A172 (cell line): ENCODE data around the gene RFNG. TPM values are rescaled to one million over a fixed set of nuclear protein-coding genes. Genes with fewer than 3 reads are reported as not detected.

Experiments
- DNase-seq: peaks from one replicate; pipeline ENCODE4 v3.0.0-alpha.2; 2015; ENCODE audit warnings: low spot score
- total RNA-seq: library from RNA; depleted of rRNA; stranded (reverse); fragments of >200 nt; shearing (Covaris generic); gene quantifications from 2 replicates; pipeline ENCODE4 v1.2.3, GENCODE V29; 2014

RFNG gene
- total RNA-seq, 1 experiment from 2014 or later, result 42.8 TPM

DNA sequence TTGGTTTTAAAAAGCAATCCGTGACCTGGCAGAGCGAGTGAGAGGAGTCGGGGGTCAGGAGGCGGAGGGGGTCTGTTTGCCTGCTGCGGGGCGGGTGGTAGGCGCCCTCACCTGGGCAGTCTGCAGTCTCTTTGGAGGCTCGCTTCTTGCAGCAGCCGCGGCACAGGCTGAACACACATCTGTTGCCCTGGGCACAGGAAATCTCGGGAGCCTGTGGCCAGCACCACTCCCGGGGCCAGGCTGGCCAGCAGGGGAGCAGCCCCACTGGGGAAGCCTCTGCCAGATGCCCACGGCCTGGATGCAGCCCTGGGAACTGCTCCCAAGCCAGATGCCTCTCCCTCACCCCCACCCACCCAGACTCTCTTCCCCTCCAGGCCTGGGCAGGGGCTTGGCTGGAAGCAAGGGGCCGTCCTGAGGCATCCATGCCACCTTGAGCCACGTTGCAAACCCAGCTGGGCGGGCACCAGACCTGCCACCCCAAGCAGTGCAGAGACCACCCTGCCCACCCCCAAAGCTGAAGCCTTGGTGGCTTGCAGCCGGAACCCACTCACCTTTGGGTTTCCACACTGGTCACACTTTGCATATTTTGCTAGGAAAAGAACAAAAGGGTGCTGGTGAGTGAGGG lies 6.7 kb upstream of the RFNG start:
- no peak for DNase-seq

DNA sequence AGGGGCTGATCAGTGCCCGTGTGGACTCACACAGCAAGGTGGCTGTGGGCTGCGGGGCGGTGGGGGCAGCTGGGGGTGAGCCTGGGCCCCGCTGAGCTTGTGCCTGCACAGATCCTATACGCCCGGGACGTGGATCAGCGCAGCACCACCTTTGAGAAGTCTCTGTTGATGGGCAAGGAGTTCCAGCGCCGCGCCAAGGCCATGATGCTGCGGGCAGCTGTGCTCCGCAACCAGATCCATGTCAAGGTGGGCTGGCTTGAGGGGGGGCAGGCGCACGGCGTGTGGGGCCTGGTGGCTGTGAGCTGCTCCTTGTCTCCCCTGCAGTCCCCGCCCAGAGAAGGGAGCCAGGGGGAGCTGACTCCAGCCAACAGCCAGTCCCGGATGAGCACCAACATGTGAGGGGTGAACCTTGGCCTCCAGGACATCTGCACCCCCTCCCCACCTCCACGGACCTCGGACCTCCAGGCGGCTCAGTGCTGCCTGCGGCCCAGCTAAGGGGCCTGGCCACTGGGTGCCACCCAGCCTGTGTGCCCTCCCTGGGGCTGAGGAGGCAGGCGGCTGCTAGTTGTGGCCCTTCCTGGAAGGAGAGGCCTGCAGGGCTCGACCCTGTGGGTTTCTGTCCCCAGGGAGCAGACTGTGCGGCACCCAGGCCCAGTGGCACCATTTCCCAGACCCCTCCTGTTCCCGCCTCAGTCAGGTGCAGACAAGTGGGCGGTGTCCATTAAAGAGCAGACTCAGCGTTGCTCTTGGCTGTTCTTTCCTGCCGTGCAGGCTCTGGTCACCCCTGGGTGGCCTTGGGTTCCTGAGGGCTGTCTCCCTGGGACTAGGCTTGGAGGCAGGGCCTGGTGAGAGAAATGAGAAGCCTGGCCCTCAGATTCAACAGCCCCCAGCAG lies 5.4 kb upstream of the RFNG start:
- no peak for DNase-seq

DNA sequence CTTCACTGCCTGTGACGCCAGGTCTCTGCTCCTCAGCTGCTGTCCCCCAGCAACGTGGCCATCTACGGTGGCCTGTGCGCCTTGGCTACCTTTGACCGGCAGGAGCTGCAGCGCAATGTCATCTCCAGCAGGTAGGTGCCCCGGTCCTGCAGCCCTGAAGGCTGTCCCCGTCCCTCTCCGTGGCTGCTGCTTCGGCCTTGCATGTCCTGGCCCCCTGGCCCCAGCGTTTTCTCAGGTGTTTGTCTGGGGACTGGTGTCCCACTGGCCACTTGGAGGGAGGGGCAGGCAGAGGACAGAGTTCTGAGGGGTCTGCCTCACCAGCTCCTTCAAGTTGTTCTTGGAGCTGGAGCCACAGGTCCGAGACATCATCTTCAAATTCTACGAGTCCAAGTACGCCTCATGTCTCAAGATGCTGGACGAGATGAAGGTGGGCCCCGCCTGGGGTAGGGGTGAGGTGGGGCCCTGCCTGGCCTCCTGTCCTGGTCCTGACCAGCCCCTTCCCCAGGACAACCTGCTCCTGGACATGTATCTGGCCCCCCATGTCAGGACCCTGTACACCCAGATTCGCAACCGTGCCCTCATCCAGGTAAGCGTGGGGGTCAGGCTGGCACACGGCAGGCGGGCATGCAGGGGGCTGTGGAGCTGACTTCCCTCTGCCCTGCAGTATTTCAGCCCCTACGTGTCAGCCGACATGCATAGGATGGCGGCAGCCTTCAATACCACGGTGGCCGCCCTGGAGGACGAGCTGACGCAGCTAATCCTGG lies 4.5 kb upstream of the RFNG start:
- no peak for DNase-seq

DNA sequence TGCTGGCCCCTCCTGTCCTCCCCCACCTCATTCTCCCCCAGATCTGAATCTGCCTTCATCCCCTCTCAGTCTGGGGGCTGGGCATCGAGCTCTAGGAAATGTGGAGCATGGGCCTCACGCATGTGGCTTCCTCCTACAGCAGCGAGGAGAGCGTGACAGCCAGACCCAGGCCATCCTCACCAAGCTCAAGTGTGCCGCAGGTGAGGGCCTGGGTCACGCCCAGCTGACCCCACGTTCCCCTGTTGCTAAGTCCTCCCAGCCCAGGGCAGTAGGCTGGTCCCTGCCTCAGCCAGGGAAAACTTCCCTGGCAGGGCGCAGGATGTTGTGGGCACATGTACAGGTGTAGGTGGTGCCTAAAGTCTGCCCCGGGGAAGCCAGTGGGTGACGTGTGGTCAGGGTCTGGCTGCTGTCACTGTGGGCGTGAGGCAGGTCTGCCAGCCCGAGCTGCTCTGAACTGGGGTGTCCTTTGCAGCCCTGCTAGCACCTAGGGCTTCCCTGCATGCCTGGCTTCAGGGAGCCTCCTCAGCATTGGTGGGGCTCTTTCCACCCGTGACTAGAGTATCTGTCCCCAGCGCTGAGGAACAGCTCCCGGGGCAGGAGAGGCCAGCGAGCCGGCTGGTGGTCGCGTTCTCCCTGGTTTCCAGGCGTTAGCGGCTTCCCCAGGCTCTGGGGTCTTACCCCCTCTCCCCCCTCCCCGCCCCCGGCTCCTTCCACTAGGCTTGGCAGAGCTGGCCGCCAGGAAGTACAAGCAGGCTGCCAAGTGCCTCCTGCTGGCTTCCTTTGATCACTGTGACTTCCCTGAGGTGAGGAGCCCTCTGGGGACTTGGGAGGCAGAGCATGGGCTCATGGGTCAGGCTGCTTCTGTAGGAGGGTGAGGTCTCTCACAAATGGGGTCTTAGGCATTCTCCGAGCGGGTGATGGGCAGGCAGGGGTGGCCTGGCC lies 3.7 kb upstream of the RFNG start:
- DNase-seq, result no peak

DNA sequence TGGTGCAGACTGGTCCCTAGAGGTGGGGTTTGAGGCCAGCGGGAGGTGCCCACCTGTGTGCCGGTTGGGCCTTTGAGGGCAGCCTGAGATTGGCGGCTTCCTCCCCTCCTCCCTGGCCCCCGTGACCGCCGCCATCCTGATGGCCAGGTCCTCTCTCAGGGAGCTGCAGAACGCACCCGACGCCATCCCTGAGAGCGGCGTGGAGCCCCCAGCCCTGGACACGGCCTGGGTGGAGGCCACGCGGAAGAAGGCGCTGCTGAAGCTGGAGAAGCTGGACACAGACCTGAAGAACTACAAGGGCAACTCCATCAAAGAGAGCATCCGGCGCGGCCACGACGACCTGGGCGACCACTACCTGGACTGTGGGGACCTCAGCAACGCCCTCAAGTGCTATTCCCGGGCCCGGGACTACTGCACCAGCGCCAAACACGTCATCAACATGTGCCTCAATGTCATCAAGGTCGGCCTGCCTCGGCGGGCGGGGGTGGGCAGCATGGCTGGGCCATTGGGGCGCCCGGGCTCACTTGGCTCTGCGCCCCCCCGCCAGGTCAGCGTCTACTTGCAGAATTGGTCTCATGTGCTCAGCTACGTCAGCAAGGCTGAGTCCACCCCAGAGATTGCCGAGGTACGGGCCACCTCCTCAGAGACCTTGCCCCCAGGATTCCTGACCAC lies 2.9 kb upstream of the RFNG start:
- DNase-seq, result no peak

DNA sequence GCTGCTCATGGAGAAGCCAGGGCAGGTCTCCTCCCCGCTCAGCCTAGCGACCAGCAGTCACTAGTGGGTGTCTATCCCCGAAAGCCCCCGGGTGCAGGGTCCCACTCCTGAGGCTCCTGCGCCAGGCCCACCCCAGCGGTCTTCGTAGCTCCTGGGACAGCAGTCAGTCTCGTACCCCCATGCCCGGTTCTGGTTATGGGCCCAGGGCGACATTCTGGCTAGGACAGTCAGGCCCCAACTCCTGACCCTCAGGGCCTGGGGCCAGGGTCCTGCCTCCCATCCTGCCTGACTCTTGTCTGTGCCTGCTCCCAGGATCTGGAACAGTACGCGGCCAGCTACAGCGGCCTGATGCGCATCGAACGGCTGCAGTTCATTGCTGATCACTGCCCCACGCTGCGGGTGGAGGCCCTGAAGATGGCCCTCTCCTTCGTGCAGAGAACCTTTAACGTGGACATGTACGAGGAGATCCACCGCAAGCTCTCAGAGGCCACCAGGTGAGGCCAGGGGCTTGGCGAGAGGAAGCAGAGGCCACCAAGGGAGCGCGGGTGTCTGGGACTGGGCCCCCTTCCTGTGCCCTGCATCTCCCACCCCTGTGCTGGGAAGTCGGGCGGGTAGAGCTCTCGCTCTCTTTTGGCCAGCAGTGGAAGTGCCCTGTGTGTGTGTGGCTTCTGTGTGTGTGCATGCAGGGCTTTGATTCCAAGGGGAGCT lies 2.1 kb upstream of the RFNG start:
- no peak for DNase-seq

DNA sequence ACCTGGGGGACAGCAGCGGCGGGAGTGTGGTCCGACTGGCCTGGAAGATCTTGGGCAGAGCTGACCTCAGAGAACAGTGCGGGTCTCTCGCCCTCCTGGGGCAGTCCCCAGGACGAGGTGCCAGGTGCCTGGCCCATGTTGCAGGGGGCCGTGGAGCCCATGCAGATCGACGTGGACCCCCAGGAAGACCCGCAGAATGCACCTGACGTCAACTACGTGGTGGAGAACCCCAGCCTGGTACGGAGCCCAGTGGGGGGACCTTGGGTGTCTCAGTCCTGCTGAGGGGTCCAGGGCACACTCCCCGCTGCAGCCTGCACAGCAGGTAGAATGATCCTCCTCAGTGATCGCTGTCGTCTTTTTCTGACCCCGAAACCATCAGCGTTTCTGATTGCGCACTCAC lies 1.5 kb upstream of the RFNG start:
- DNase-seq, result no peak

DNA sequence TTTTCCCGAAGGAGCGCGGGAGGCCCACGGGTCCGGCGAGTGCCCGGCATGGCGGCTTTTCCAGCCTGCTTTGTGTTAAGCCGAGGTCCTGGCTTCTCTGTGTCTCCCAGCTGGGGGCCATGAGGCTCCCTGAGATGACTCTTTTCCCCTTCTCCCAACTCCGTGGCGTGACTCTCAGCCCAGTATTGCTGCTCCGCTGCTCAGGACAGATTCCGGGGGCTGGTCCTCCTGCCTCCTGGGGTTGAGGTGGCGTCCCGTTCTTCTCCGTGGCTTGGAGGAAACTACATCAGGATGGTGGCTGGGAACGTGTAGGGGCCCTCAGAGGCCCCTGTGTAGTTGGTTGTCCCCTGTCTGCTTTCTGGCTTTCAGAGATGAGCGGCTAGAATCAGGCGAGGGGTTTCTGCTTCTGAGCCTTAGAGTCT lies 1.0 kb upstream of the RFNG start:
- no peak for DNase-seq

DNA sequence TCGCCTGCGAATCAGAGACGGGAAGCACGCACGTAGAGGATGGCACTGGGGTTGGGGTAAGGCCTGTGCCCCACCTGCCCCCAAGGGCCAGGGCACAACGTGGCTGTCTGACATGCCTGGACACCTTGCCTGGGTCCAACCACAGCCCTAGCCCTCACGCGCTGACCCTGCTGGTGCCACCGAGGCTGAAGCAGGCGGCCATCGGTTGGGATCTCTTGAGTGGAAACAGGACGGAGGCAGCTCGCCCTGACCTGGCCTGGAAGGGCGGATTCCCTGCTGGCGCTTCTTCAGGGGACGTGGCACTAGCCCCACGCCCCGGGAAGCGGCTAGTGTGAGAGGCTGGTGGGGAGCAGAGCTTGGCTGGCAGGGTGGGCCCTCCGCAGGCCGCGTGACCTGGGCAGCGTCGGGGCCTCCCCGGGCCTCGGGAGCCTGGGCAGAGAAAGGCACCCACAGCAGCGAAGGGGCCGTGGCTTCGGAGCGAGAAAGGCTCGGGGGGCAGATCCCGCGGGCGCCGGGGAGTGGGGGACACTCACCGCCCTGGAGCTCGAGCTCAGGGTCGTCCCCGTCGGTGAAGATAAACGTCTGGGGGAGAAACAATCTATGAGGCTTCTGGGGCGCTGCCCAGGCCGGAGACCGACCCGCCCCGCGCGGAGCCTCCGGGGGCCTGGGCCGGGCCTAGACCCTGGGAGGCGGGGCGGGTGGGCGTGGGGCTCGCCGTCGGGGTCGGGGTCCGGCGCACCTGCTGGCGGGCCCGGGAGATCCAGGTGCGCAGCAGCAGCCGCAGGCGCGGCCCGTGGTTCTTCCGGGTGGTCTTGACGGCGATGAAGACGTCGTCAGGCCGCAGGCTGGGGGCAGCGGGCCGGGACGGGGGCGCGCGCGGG lies 610 bp downstream of the RFNG start:
- no peak for DNase-seq

DNA sequence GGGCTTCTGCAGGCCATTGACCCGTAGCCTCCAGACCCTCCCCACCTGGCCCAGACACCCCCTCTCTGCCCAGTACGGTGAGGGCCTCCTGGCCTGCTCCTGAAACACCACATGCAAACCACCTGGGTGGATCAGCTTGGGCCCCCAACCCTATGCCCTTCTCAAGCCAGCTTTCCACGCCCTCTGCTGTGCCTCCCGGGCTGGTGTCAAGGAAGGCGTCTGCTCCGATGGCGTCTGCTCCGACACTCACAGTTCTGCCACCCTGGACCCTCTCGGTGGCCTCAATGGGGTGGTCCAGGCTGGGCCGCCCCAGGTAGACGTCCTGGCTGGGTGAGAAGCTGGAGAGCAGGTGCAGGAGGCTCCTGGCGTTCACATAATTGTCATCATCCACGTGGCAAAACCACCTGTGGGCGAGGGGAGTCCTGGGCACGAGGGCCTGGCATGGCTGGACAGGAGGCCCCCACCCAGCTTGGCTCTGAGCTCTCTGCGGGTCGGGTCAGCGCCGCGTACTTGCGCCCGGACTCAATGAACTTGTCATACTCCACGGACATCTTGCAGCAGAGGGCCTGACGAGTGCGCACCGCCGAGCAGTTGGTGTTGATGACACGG lies 1.4 kb downstream of the RFNG start:
- no peak for DNase-seq

DNA sequence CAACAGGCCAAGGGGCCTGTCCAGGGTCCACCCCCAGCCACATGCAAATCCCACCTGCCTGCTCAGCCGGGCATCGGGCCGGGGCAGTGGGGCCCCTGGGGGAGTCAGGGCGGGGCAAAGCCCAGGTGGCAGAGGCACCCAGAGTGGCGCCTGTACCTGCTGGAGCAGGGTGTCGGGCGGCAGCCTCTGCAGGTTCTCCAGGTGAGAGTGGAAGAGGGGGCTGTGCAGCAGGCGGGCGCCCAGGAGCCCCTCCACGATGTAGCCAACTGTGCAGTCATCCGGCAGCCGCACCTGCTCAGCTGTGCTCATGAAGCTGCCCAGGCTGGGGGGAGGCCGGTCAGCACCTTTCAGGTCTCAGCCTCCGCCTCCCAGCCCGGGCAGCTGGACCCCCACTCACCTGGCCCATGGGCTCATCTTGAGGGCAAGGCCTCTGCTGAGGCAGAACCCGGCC lies 2.1 kb downstream of the RFNG start:
- no peak for DNase-seq

DNA sequence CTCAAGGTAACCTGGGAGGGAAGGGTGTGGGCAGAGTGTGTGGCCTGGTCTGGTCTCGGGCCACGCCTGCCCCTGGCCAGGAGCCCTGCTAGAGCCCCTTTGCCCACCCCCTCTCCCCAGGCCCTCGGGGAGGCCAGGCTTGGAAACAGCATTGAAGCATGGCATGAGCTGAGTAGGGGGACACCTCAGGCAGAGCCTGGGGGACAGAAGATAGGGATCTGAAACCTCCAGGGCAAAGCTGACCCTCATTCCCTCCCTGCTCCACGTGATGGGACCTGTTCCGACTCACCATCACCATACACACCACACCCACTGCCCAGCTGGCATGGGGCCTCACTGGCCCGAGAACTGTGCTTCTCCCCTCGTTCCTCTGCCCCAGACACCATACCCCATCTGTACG lies 2.5 kb downstream of the RFNG start:
- DNase-seq, result no peak

DNA sequence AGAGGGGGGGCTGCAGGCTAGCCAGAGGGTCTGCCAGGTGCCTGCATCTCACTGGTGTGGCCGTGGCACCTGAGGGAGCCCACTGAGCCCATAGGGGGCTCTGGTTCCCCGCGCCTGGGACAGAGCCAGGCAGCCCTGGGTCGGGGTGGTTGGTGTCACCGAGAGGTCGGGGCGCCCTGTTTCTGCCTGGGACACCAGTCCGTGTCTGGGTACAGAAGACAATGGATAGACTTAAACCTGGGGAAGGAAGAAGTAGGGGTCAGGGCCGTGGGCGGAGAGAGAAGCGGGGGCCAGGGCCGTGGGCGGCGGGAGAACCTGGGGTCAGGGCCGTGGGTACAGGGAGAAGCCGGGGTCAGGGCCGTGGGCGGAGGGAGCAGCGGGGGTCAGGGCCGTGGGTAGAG lies 3.0 kb downstream of the RFNG start:
- no peak for DNase-seq

DNA sequence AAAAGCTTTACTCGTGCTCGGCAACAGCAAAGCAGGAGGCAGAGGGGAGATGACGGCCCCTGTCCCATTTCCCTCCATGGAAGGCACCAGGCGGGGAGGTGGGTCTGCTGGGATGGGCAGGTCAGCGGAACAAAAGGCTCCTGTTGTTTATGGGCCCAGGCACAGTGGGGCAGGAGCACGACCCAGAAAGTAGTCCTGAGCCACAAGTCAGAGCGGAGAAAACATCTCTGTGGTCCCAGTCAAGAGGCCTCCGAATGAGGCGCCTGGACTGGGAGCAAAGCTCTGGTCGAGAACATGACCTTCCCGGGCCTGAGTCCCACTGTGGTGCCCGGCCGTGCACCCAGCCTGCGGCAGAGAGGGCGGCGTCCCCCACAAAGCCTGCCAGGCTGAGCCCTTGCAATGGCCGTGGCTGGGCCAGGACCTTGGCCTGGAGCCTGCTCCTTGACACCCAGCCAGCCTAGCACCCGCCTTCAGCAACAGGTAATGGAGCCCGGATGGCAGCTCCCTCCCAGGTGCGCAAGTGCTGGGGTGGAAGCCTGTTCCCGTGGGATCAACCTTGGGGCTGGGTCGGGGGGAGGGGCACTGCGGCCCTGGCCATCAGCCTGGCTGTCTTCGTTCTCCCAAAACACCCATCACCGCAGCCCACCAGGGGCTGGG lies 3.6 kb downstream of the RFNG start:
- no peak for DNase-seq

DNA sequence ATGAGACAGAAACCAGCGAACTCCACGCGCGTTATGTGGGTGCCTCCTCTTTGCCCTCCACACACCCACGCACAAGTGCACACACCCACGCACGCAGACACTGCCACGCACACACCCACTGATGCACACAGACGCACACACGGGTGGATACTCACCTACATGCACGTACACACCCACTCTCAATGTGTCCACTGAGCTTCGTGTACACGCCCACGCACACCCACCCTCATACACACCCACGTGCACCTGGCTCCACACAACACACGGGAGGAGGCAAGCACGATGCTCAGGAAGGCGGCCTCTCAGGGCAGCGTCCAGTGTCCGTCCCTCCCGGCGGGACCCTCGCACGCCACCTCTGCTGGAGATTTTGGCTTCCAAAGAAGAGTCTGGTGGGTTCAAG lies 4.2 kb downstream of the RFNG start:
- DNase-seq, result no peak

DNA sequence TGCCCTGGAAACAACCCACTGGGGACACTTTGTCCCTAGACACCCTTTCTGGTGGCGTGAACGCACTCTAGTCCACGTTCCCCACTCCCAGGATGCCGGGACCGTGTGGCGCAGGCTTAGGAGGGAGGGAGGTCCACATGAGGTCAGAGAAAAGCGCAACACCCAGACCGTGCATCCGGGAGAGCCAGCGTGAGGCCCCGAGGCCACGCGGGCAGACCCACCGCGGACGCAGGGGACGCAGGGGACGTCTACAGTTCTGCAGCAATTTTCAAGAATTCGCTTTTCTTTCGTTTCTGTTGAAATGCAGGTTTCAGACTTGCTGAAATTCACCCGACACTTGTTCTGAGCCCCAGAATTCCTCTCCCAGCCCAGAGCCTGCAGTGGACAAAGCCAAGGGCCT lies 4.7 kb downstream of the RFNG start:
- no peak for DNase-seq

DNA sequence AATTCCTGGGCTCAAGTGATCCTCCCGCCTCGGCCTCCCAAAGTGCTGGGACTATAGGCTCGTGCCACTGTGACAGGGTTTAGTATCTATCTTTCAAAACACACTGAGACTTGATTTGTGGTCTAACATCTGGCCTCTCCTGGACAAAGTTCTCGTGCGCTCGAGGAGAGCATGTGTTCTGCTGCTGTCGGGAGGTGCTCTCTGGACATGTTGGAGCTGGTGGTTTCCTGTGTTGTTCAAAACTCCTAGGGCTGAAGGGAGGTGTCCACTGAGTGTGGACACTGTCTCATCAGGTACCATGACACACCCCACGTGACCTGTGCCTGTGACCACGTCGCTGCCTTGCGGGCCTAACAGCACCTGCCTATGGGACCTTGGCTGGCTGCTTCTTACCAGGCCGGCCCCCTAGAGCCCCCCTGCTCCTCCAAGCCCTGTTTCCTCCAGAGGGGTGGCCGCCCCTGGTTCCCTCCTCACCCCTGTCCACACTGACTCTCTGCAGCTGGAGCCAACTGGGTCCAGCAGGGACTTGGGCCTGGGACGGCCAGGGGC lies 5.6 kb downstream of the RFNG start:
- DNase-seq, result no peak

DNA sequence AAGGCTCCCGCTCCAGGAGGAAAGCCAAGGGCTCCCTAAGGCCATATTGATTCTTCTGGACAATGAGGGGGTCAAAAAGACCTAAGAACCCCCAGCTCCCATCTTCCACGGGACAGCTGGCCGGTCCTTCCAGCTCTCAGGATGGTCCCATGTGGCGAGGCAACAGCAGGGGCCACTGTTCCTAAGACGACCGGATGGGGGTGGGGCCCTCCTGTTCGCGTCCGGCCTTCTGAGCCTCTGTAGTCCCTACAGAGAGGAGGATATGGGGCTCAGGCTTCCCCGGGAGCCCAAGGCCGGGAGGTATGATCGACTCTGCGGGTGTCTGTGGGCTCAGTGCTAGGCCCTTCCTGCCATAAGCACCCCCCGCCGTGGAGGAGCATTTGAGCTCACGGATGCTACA lies 8.1 kb downstream of the RFNG start:
- no peak for DNase-seq
